H1 (cell line): ENCODE measurements around the gene BCL2L12.

Experiments used
- EZH2 ChIP-seq: fragments of 200-600 bp; sonication (generic); IDR thresholded peaks from 2 replicates; pipeline ENCODE4 v1.7.1; 2012; ENCODE audit warnings: low read depth, mild to moderate bottlenecking, moderate library complexity, low read length, inconsistent platforms; ENCODE audit not compliant: severe bottlenecking
- GTF2F1 ChIP-seq: IDR thresholded peaks from 2 replicates; pipeline ENCODE4 v1.6.1; 2012; ENCODE audit warnings: low read depth, low read length, improper control_type of control experiment, borderline replicate concordance
- KDM4A ChIP-seq: IDR thresholded peaks from one replicate; pipeline ENCODE4 v1.7.1; 2012; ENCODE audit warnings: low read depth, mild to moderate bottlenecking, moderate library complexity, low read length, inconsistent platforms; ENCODE audit not compliant: severe bottlenecking
- MAX ChIP-seq: IDR thresholded peaks from 2 replicates; pipeline ENCODE4 v1.6.1; 2012; ENCODE audit warnings: inconsistent platforms
- POLR2A ChIP-seq, 2 experiments: IDR thresholded peaks; 1 replicate in 1 of 2; 2 replicates in 1 of 2; pipeline ENCODE4 v1.6.1; 2011; ENCODE audit warnings: low read depth in 2 of 2, low read length in 2 of 2, mild to moderate bottlenecking in 2 of 2; ENCODE audit errors: control extremely low read depth in 1 of 2
- POLR2AphosphoS5 ChIP-seq: IDR thresholded peaks from 2 replicates; pipeline ENCODE4 v1.6.1; 2011; ENCODE audit warnings: low read depth, low read length
- SP2 ChIP-seq: IDR thresholded peaks from 2 replicates; pipeline ENCODE4 v1.6.1; 2012; ENCODE audit warnings: mild to moderate bottlenecking, low read length, inconsistent platforms
- SUZ12 ChIP-seq: fragments of 200-600 bp; sonication (generic); IDR thresholded peaks from 2 replicates; pipeline ENCODE4 v1.6.1; 2012; ENCODE audit warnings: mild to moderate bottlenecking, inconsistent platforms, low read length, moderate library complexity, mixed read lengths
- TAF1 ChIP-seq: IDR thresholded peaks from 2 replicates; pipeline ENCODE4 v1.6.1; 2011; ENCODE audit warnings: mild to moderate bottlenecking, low read depth, low read length
- TF ChIP-seq, protein P1 (sequence below), 3 experiments: IDR thresholded peaks; 1 replicate in 2 of 3; 2 replicates in 1 of 3; pipeline versions ENCODE4 v1.5.1 to v1.6.1; 2011; ENCODE audit warnings: low read length in 3 of 3, mild to moderate bottlenecking in 3 of 3, inconsistent platforms in 2 of 3, low read depth in 1 of 3, moderate library complexity in 1 of 3; ENCODE audit not compliant: insufficient read depth in 1 of 3; ENCODE audit errors: control extremely low read depth in 1 of 3

GRCh38 chr19:49643466-49643865 is 22.3 kb upstream of the BCL2L12 start:
- TF ChIP-seq, protein P1, sequence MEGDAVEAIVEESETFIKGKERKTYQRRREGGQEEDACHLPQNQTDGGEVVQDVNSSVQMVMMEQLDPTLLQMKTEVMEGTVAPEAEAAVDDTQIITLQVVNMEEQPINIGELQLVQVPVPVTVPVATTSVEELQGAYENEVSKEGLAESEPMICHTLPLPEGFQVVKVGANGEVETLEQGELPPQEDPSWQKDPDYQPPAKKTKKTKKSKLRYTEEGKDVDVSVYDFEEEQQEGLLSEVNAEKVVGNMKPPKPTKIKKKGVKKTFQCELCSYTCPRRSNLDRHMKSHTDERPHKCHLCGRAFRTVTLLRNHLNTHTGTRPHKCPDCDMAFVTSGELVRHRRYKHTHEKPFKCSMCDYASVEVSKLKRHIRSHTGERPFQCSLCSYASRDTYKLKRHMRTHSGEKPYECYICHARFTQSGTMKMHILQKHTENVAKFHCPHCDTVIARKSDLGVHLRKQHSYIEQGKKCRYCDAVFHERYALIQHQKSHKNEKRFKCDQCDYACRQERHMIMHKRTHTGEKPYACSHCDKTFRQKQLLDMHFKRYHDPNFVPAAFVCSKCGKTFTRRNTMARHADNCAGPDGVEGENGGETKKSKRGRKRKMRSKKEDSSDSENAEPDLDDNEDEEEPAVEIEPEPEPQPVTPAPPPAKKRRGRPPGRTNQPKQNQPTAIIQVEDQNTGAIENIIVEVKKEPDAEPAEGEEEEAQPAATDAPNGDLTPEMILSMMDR (IDR thresholded peaks at IDR 0.05; ENCODE audit: control extremely low read depth in 1 of 3, insufficient read depth in 1 of 3, low read depth in 1 of 3, low read length in 3 of 3): 0 out of 4 replicates have a peak, but pooled peaks of 1 of the 3 experiments have one; percentile 12
- TF ChIP-seq SP2: no peak
- TF ChIP-seq EZH2: no peak
- TF ChIP-seq SUZ12: no peak
- TF ChIP-seq KDM4A: no peak
- no peak for TF ChIP-seq MAX
- no peak for TF ChIP-seq TAF1
- TF ChIP-seq POLR2AphosphoS5: no peak
- TF ChIP-seq POLR2A (IDR thresholded peaks at IDR 0.05; ENCODE audit: control extremely low read depth in 1 of 2, low read depth in 2 of 2, low read length in 2 of 2): no peak
- no peak for TF ChIP-seq GTF2F1
